HepG2 (cell line): ENCODE data around the gene UQCC5. TPM values are rescaled to one million over a fixed set of nuclear protein-coding genes. Genes with fewer than 3 reads are reported as not detected.

Source experiments
- ELF1 ChIP-seq: sonication (generic); formaldehyde crosslinking; IDR thresholded peaks from 2 replicates; pipeline ENCODE4 v1.4.0; 2020; ENCODE audit warnings: missing genetic modification reagents
- HDAC1 ChIP-seq: sonication (generic); formaldehyde crosslinking; IDR thresholded peaks from 2 replicates; pipeline ENCODE4 v1.5.1; 2020; ENCODE audit warnings: mild to moderate bottlenecking, missing genetic modification reagents
- LCORL ChIP-seq, 2 experiments: fragments of 450-650 bp in 1 of 2; sonication (generic) in 1 of 2; formaldehyde crosslinking in 1 of 2; IDR thresholded peaks; 2 replicates each; pipeline versions ENCODE4 v1.5.0 to v1.6.1; 2017 to 2020; ENCODE audit warnings: antibody characterized with exemption in 1 of 2, missing genetic modification reagents in 1 of 2
- POLR2AphosphoS2 ChIP-seq: IDR thresholded peaks from 2 replicates; pipeline ENCODE4 v1.6.1; 2011; ENCODE audit warnings: low read depth, low read length, improper control_type of control experiment
- SMAD9 ChIP-seq: sonication (generic); formaldehyde crosslinking; IDR thresholded peaks from 2 replicates; pipeline ENCODE4 v1.5.1; 2020; ENCODE audit warnings: mild to moderate bottlenecking, missing genetic modification reagents
- ZBTB3 ChIP-seq: sonication (generic); formaldehyde crosslinking; IDR thresholded peaks from 2 replicates; pipeline ENCODE4 v1.4.0; 2020; ENCODE audit warnings: low read depth, mild to moderate bottlenecking, moderate library complexity, missing genetic modification reagents, borderline replicate concordance
- ZNF230 ChIP-seq: sonication (generic); formaldehyde crosslinking; IDR thresholded peaks from 2 replicates; pipeline ENCODE4 v1.4.0; 2020; ENCODE audit warnings: mild to moderate bottlenecking, missing genetic modification reagents
- ZNF354B ChIP-seq: sonication (generic); formaldehyde crosslinking; IDR thresholded peaks from 2 replicates; pipeline ENCODE4 v1.8.0; 2022; ENCODE audit warnings: mild to moderate bottlenecking, missing genetic modification reagents
- ZSCAN25 ChIP-seq: sonication (generic); formaldehyde crosslinking; IDR thresholded peaks from 2 replicates; pipeline ENCODE4 v1.8.0; 2022; ENCODE audit warnings: mild to moderate bottlenecking, missing genetic modification reagents
- polyA plus RNA-seq, 8 experiments: library from polyadenylated mRNA; depleted of rRNA in 3 of 8; stranded (reverse) in 7 of 8; unstranded in 1 of 8; fragments of >200 nt; fragmentation: Illumina TruSeq in 4 of 8; extraction: Trizol in 4 of 8; gene quantifications; 2 replicates each; pipeline versions ENCODE4 v1.2.1 to v1.2.3, GENCODE V29; 2011 to 2016; ENCODE audit warnings: low read depth in 4 of 8, missing spikeins in 1 of 8, mixed read lengths in 1 of 8; ENCODE audit not compliant: insufficient read depth in 1 of 8
- total RNA-seq, 5 experiments: library from RNA; depleted of rRNA; stranded (reverse); fragments of >200 nt; fragmentation: Illumina TruSeq; extraction: Trizol; gene quantifications; 2 replicates each; pipeline ENCODE4 v1.2.3, GENCODE V29; 2016; ENCODE audit warnings: low read depth in 1 of 5
- TF ChIP-seq, protein P1 (sequence below): sonication (generic); formaldehyde crosslinking; IDR thresholded peaks from 2 replicates; pipeline ENCODE4 v1.4.0; 2020; ENCODE audit warnings: mild to moderate bottlenecking, missing genetic modification reagents
- TF ChIP-seq, protein P2 (sequence below): sonication (generic); formaldehyde crosslinking; IDR thresholded peaks from 2 replicates; pipeline ENCODE4 v1.8.1; 2023; ENCODE audit warnings: mild to moderate bottlenecking, missing genetic modification reagents
- TF ChIP-seq, protein P3 (sequence below): sonication (generic); formaldehyde crosslinking; IDR thresholded peaks from 2 replicates; pipeline ENCODE4 v1.8.0; 2023; ENCODE audit warnings: mild to moderate bottlenecking, missing genetic modification reagents
- TF ChIP-seq, protein P4 (sequence below): sonication (generic); formaldehyde crosslinking; conservative IDR thresholded peaks from 2 replicates; pipeline ENCODE4 v1.4.0; 2020; ENCODE audit warnings: missing genetic modification reagents

UQCC5 gene
- total and polyA plus RNA-seq, 2 of the 13 experiments (the other 11 are each of a cell fraction or from before 2014, with no cell fraction given): 15.4 to 29.5 TPM

DNA sequence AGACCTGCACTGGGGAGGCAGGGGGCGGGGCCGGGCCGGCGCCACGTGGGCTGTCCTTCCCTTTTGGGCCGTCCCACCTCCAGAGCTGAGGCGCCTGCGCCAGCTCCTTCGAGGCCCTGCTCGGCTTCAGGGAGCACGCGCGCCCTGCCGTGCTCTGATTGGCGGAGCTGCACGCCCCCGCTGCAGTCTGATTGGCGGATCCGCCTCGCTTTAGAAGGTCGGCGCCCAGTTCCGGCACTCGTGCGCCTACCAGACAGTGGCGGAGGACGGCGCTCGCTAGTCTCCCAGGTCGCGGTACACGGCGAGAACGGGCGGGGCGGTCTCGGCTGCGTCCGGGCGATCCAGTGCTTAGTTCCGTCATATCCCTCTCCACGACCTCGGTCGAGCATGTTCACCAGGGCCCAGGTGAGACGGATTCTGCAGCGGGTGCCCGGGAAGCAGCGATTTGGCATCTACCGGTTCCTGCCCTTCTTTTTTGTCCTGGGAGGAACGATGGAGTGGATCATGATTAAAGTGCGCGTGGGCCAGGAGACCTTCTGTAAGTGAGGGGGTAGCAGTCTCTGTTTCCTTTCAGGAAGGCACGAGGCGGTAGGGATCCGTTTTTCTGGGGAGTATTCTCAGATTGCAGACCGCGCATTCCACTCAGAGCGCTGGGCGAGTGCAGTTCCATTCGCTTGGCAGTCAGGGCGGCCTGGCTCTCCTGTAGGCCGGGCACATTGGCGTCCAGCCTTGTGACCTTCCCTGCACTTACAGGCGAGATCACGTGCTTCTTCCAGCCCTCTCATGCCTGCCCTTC lies at the start of gene UQCC5 (continued):
- TF ChIP-seq, protein P1, sequence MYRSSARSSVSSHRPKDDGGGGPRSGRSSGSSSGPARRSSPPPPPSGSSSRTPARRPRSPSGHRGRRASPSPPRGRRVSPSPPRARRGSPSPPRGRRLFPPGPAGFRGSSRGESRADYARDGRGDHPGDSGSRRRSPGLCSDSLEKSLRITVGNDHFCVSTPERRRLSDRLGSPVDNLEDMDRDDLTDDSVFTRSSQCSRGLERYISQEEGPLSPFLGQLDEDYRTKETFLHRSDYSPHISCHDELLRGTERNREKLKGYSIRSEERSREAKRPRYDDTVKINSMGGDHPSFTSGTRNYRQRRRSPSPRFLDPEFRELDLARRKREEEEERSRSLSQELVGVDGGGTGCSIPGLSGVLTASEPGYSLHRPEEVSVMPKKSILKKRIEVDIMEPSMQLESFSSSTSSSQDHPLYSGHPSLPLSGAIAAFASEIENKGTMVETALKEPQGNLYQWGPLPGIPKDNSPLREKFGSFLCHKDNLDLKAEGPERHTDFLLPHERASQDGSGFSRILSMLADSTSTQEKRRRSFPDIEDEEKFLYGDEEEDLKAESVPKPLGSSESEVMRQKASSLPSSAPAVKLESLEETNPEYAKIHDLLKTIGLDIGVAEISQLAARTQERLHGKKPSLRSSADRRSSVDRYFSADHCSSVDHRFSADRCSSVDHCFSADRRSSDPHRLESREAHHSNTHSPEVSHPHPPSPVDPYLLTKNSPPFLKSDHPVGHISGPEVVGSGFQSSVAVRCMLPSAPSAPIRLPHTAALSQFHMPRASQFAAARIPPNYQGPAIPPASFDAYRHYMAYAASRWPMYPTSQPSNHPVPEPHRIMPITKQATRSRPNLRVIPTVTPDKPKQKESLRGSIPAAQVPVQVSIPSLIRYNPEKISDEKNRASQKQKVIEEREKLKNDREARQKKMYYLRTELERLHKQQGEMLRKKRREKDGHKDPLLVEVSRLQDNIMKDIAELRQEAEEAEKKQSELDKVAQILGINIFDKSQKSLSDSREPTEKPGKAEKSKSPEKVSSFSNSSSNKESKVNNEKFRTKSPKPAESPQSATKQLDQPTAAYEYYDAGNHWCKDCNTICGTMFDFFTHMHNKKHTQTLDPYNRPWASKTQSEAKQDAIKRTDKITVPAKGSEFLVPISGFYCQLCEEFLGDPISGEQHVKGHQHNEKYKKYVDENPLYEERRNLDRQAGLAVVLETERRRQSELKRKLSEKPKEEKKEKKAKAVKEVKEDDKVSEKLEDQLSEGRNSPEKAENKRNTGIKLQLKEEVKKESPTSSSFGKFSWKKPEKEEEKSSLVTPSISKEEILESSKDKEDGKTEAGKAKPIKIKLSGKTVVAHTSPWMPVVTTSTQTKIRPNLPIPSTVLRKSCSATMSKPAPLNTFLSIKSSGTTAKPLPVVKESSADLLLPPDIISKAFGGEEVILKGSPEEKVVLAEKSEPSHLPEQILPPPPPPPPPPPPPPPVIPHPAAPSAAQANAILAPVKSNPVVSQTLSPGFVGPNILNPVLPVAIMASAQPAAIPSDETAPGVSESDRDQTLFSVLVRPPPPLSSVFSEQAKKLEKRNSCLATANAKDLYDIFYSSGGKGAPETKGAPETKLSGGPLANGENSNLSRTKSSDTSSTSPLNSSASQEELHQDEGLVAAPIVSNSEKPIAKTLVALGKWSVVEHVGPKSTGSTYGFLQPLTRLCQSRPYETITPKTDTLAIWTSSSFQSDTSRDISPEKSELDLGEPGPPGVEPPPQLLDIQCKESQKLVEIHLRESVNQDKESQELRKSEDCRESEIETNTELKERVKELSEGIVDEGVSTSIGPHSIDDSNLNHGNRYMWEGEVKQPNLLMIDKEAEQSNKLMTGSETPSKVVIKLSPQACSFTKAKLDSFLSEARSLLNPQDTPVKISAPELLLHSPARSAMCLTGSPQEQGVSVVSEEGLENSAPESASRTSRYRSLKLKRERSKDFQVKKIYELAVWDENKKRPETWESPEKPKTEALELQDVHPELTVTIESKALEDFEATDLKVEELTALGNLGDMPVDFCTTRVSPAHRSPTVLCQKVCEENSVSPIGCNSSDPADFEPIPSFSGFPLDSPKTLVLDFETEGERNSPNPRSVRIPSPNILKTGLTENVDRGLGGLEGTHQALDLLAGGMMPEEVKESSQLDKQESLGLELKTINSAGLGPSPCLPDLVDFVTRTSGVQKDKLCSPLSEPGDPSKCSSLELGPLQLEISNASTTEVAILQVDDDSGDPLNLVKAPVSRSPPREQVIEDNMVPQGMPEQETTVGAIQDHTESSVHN (CRISPR knock-in tag): peak; percentile 79; the same call in 1 of the 2 replicates
- TF ChIP-seq, protein P2, sequence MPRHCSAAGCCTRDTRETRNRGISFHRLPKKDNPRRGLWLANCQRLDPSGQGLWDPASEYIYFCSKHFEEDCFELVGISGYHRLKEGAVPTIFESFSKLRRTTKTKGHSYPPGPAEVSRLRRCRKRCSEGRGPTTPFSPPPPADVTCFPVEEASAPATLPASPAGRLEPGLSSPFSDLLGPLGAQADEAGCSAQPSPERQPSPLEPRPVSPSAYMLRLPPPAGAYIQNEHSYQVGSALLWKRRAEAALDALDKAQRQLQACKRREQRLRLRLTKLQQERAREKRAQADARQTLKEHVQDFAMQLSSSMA: peak; percentile 95
- TF ChIP-seq SMAD9 (CRISPR knock-in tag) (no peak), ZBTB3 (CRISPR knock-in tag) (no peak; the same call in 1 of the 2 replicates), ZNF354B (CRISPR knock-in tag) (no peak), HDAC1 (CRISPR knock-in tag) (peak; percentile 91), LCORL (IDR thresholded peaks at IDR 0.05) (no peak), LCORL (CRISPR knock-in tag; IDR thresholded peaks at IDR 0.05) (peak; percentile 69), ZNF230 (peak; percentile 74), ELF1 (CRISPR knock-in tag) (peak; percentile 91), POLR2AphosphoS2 (0 out of 2 replicates have a peak, but pooled peaks have one; percentile 40), ZSCAN25 (CRISPR knock-in tag) (peak; percentile 98)
- TF ChIP-seq, protein P3, sequence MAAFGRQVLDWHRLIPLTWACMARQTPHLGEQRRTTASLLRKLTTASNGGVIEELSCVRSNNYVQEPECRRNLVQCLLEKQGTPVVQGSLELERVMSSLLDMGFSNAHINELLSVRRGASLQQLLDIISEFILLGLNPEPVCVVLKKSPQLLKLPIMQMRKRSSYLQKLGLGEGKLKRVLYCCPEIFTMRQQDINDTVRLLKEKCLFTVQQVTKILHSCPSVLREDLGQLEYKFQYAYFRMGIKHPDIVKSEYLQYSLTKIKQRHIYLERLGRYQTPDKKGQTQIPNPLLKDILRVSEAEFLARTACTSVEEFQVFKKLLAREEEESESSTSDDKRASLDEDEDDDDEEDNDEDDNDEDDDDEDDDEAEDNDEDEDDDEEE (CRISPR knock-in tag): peak; percentile 95; the same call in 1 of the 2 replicates
- TF ChIP-seq, protein P4, sequence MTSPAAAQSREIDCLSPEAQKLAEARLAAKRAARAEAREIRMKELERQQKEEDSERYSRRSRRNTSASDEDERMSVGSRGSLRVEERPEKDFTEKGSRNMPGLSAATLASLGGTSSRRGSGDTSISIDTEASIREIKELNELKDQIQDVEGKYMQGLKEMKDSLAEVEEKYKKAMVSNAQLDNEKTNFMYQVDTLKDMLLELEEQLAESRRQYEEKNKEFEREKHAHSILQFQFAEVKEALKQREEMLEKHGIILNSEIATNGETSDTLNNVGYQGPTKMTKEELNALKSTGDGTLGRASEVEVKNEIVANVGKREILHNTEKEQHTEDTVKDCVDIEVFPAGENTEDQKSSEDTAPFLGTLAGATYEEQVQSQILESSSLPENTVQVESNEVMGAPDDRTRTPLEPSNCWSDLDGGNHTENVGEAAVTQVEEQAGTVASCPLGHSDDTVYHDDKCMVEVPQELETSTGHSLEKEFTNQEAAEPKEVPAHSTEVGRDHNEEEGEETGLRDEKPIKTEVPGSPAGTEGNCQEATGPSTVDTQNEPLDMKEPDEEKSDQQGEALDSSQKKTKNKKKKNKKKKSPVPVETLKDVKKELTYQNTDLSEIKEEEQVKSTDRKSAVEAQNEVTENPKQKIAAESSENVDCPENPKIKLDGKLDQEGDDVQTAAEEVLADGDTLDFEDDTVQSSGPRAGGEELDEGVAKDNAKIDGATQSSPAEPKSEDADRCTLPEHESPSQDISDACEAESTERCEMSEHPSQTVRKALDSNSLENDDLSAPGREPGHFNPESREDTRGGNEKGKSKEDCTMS (CRISPR knock-in tag): no peak
